ENCODE measurements around the gene FGD5.

Gene FGD5

DNA sequence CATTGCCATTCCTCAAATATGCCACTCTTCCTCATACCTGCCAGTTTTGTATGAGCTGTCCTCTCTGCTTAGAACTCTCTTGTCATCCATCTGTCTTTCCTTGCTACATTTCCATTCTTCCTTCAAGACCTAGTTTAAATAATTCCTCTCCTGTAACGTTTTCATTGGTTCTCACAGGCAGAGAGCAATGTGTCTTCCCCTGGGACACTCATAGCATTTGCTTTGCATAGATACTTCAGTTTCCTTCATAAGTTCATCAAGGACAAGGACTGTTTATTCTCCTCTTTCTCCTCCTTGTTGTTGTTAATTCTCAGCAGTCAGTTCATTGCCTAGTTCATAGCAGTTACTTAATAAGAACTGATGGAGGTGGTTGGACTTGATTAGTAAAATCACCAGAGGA is 139.2 kb downstream of the FGD5 start:
- TF ChIP-seq CTCF (IDR thresholded peaks at IDR 0.05; ENCODE audit: low read depth, low read length) = no peak
- no peak overlapping the region for H3K4me3 ChIP-seq (ENCODE audit: low read depth, low read length)

GRCh38 chr3:14959359-14959943 is 140.7 kb downstream of the FGD5 start:
- H3K9me3 ChIP-seq = no peaks in the 10 kb centered on the region
- TF ChIP-seq CTCF (IDR thresholded peaks at IDR 0.05; ENCODE audit: low read depth, low read length) = no peak
- no peak overlapping the region for H3K4me3 ChIP-seq (ENCODE audit: low read depth, low read length)
- H3K4me1 ChIP-seq = no peaks in the 10 kb centered on the region
- no peaks in the 10 kb centered on the region for H3K27me3 ChIP-seq
- DNase-seq = no peak
- H3K36me3 ChIP-seq = no peaks in the 10 kb centered on the region

More for the DNA sequence above, 139.2 kb downstream of the FGD5 start:
- H3K27me3 ChIP-seq = no peaks in the 10 kb centered on the region
- no peaks in the 10 kb centered on the region for H3K36me3 ChIP-seq
- H3K4me1 ChIP-seq = no peaks in the 10 kb centered on the region
- no peaks in the 10 kb centered on the region for H3K9me3 ChIP-seq
- no peak for DNase-seq

- no peaks in the 10 kb centered on the region for H3K36me3 ChIP-seq
- no peak for DNase-seq
- no peak for TF ChIP-seq CTCF (IDR thresholded peaks at IDR 0.05; ENCODE audit: low read depth, low read length)
- H3K4me1 ChIP-seq = no peaks in the 10 kb centered on the region
- no peaks in the 10 kb centered on the region for H3K9me3 ChIP-seq
- H3K4me3 ChIP-seq (ENCODE audit: low read depth, low read length) = no peak overlapping the region
- no peaks in the 10 kb centered on the region for H3K27me3 ChIP-seq
Observed at GRCh38 chr3:14962762-14963161, 144.0 kb downstream of the FGD5 start.

GRCh38 chr3:14967285-14967684 is 148.5 kb downstream of the FGD5 start:
- Histone ChIP-seq H3K36me3 (no peaks in the 10 kb centered on the region), H3K27me3 (no peaks in the 10 kb centered on the region)
- TF ChIP-seq CTCF (IDR thresholded peaks at IDR 0.05; ENCODE audit: low read depth, low read length) = no peak

GRCh38 chr3:14969671-14970070 is 150.9 kb downstream of the FGD5 start:
- TF ChIP-seq CTCF (IDR thresholded peaks at IDR 0.05; ENCODE audit: low read depth, low read length) = no peak
- Histone ChIP-seq H3K4me3 (ENCODE audit: low read depth, low read length) (no peak overlapping the region), H3K4me1 (no peaks in the 10 kb centered on the region), H3K9me3 (no peaks in the 10 kb centered on the region), H3K36me3 (no peaks in the 10 kb centered on the region), H3K27me3 (no peaks in the 10 kb centered on the region)
- no peak for DNase-seq

More at GRCh38 chr3:14967285-14967684, 148.5 kb downstream of the FGD5 start:
- Histone ChIP-seq H3K9me3 (no peaks in the 10 kb centered on the region), H3K4me1 (no peaks in the 10 kb centered on the region), H3K4me3 (ENCODE audit: low read depth, low read length) (no peak overlapping the region)
- no peak for DNase-seq

DNA sequence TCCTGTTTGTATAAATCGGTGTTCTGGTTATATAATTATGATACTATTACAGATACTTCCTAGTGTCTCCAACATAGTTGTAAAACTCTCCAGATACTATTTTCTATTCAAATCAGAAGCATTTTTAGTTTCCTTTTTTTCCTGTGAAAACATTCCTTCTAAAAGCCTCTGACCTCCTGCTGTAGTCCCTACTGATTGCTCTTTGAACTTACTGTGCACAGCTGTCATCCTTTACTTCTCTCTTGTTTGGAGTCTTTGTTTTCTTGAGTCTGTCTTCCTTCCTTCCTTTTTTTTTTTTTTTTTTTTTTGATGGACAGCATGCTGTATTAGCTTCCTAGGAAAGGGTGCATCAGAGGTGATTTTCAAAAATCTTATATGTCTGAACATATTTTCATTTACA is 157.6 kb downstream of the FGD5 start:
- Histone ChIP-seq H3K4me3 (ENCODE audit: low read depth, low read length) (no peak overlapping the region), H3K4me1 (no peaks in the 10 kb centered on the region), H3K27me3 (no peaks in the 10 kb centered on the region), H3K36me3 (no peaks in the 10 kb centered on the region), H3K9me3 (no peaks in the 10 kb centered on the region)
- DNase-seq = no peak
- TF ChIP-seq CTCF (IDR thresholded peaks at IDR 0.05; ENCODE audit: low read depth, low read length) = no peak
